ENCODE data around the gene KIAA1958.
"Not testable (repeated sequence)": the region's sequence is repeated elsewhere in the genome, so short reads cannot be mapped to it uniquely, and the experiment has no call there.

The KIAA1958 gene

DNA sequence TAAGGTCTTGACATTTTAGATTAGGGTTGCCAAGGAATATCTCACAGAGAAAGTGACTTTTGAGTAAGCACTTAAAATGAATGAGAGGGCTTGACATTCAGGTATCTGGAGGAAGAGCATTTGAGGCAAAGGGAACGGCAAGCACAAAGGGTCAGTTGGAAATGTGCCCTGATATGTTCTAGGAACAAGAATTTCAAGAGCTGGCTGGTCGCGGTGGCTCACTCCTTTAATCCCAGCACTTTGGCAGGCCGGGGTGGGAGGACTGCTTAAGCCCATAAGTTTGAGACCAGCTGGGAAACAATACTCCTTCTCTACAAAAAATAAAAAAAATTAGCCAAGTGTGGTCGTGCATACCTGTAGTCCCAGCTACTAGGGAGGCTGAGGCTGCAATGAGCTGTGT, 16.5 kb downstream of the KIAA1958 start:
- peaks cover 4% of the 10 kb centered on the region for H3K36me3 Mint-ChIP-seq
- no peaks in the 10 kb centered on the region for H3K4me1 Mint-ChIP-seq
- peaks cover 4% of the 10 kb centered on the region for H3K9me3 Mint-ChIP-seq
- H3K27ac Mint-ChIP-seq, result no peak overlapping the region
- H3K27me3 Mint-ChIP-seq, result no peaks in the 10 kb centered on the region
- H3K4me3 Mint-ChIP-seq, result no peak overlapping the region

DNA sequence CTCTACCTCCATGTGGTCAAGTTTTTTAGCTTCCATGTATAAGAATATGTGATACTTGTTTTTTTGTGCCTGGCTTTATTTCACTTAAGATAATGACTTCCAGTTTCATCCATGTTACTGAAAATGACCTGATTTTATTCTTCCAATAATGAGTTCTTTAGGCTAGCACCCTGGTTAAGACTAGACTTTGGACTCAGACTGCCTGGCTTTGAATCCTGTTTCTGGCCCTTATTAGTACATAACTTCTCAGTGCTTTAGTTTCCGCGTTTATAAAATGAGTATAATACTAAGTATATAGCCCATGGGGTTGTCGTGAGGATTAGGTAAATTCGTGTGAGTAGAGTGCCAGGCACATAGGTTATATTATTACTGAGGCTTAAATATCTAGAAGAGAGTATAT, 18.5 kb downstream of the KIAA1958 start:
- H3K27ac Mint-ChIP-seq, result no peak overlapping the region
- no peak overlapping the region for H3K4me3 Mint-ChIP-seq

GRCh38 chr9:112505607-112506006, 19.0 kb downstream of the KIAA1958 start:
- no peaks in the 10 kb centered on the region for H3K36me3 Mint-ChIP-seq
- no peaks in the 10 kb centered on the region for H3K9me3 Mint-ChIP-seq
- no peak overlapping the region for H3K4me3 Mint-ChIP-seq

More for the DNA sequence above, 18.5 kb downstream of the KIAA1958 start:
- H3K9me3 Mint-ChIP-seq, result no peaks in the 10 kb centered on the region
- no peaks in the 10 kb centered on the region for H3K27me3 Mint-ChIP-seq
- H3K4me1 Mint-ChIP-seq, result no peaks in the 10 kb centered on the region
- no peaks in the 10 kb centered on the region for H3K36me3 Mint-ChIP-seq

GRCh38 chr9:112506571-112506970, 19.9 kb downstream of the KIAA1958 start:
- H3K4me3 Mint-ChIP-seq, result no peak overlapping the region
- H3K9me3 Mint-ChIP-seq, result no peaks in the 10 kb centered on the region

More at GRCh38 chr9:112505607-112506006, 19.0 kb downstream of the KIAA1958 start:
- Mint-ChIP-seq H3K4me1 (no peaks in the 10 kb centered on the region), H3K27ac (no peak overlapping the region), H3K27me3 (no peaks in the 10 kb centered on the region)

DNA sequence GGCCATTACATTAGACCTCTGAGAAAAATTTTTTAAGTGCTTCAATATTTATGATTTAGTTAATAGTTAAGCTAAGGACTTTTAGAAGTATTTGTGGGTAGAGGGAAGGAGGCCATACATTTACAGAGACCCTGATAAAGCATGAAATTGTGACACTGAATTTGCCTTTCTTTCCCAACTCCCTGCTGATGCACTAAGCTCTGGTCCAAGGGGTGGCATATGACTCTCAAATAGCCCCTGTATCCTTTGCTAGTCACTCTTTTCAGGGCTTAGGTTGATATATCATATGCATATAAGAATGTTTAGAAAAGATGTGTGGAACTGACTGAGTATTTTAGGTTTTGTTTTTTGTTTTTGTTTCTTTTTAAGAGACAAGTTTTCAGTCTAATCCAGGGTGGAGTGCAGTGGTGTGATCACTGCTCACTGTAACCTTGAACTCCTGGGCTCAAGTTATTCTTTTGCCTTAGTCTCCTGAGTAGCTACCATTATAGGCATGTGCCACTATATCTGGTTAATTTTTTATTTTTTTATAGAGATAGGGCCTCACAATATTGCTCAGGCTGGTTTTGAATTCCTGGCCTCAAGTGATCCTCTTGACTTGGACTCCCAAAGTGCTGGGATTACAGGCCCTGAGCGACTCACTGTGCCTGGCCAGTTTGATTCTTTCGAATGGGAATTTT, 20.5 kb downstream of the KIAA1958 start:
- no peak overlapping the region for H3K4me3 Mint-ChIP-seq
- no peaks in the 10 kb centered on the region for H3K36me3 Mint-ChIP-seq
- no peak overlapping the region for H3K27ac Mint-ChIP-seq
- no peaks in the 10 kb centered on the region for H3K27me3 Mint-ChIP-seq
- H3K4me1 Mint-ChIP-seq, result no peaks in the 10 kb centered on the region
- H3K9me3 Mint-ChIP-seq, result no peaks in the 10 kb centered on the region

More at GRCh38 chr9:112506571-112506970, 19.9 kb downstream of the KIAA1958 start:
- H3K27me3 Mint-ChIP-seq, result no peaks in the 10 kb centered on the region
- no peak overlapping the region for H3K27ac Mint-ChIP-seq
- H3K36me3 Mint-ChIP-seq, result no peaks in the 10 kb centered on the region
- no peaks in the 10 kb centered on the region for H3K4me1 Mint-ChIP-seq

- Mint-ChIP-seq H3K4me3 (no peak overlapping the region), H3K4me1 (no peaks in the 10 kb centered on the region), H3K27me3 (no peaks in the 10 kb centered on the region), H3K36me3 (no peaks in the 10 kb centered on the region), H3K27ac (no peak overlapping the region), H3K9me3 (no peaks in the 10 kb centered on the region)
Observed at GRCh38 chr9:112508377-112508776, 21.8 kb downstream of the KIAA1958 start.

DNA sequence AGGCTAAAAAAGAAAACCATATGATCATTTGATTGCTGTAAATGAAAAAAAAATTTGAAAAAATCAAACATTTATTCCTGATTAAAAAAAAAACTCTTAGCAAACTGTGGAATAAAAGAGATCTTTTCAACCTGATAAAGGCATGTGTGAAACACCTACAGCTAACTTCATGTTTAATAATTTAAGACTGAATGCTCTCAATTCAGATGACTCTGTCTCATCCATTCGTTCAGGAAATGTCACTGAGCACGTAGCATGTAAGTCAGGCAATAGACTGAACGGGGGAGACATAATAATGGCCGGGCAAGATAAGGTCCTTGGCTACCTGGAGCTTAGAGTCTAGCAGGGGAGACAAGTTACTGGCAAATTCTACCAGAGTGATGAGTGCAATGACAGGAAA, 25.8 kb downstream of the KIAA1958 start:
- not testable (repeated sequence) for H3K4me3 Mint-ChIP-seq, H3K27me3 Mint-ChIP-seq, H3K36me3 Mint-ChIP-seq, H3K9me3 Mint-ChIP-seq, H3K27ac Mint-ChIP-seq, H3K4me1 Mint-ChIP-seq

GRCh38 chr9:112516769-112517168, 30.1 kb downstream of the KIAA1958 start:
- no peaks in the 10 kb centered on the region for H3K9me3 Mint-ChIP-seq
- H3K27ac Mint-ChIP-seq, result no peak overlapping the region
- no peak overlapping the region for H3K4me3 Mint-ChIP-seq
- peaks cover 1% of the 10 kb centered on the region for H3K36me3 Mint-ChIP-seq
- H3K4me1 Mint-ChIP-seq, result no peaks in the 10 kb centered on the region
- no peaks in the 10 kb centered on the region for H3K27me3 Mint-ChIP-seq

DNA sequence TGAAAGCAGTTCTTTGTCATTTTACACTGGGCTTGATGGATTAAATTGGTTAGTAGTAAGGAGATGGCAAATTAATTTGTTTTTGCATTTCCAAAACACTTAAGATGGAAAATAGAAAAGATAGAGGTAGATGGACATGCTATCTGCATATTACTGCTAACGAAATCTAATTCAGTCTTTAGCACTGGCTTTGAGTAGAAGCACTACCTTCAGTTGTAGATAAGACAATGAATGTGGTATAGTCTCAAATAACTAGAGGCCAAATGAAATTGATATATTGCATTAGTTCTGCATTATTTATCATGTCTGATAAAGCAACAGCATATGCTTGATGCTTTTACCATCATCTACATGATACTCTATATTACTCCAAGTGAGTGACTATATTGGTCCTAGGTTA, 33.4 kb downstream of the KIAA1958 start:
- Mint-ChIP-seq H3K9me3 (no peaks in the 10 kb centered on the region), H3K27ac (no peak overlapping the region), H3K4me3 (no peak overlapping the region), H3K27me3 (no peaks in the 10 kb centered on the region), H3K36me3 (peaks cover 1% of the 10 kb centered on the region), H3K4me1 (no peaks in the 10 kb centered on the region)

DNA sequence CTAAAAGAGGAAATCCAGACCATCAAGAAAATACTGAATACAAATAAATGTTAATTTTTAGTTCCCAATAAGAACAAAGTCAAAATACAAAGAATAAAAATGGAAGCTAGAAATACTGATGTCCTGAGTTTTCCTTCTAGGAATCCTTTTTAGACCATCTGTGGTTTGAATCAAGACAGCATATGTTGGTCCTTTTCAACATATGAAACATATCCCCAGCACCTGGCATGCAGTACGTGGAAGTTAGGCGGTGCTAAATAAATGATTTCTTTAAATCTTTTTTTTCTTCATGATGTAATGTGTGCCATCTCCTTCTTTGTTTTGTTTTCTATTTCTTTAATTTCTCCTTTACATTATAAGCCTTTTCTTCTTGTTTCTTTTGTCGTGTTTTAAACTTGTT, 34.0 kb downstream of the KIAA1958 start:
- no peaks in the 10 kb centered on the region for H3K4me1 Mint-ChIP-seq
- H3K9me3 Mint-ChIP-seq, result no peaks in the 10 kb centered on the region
- no peak overlapping the region for H3K4me3 Mint-ChIP-seq
- H3K27ac Mint-ChIP-seq, result no peak overlapping the region
- peaks cover 1% of the 10 kb centered on the region for H3K36me3 Mint-ChIP-seq
- no peaks in the 10 kb centered on the region for H3K27me3 Mint-ChIP-seq

DNA sequence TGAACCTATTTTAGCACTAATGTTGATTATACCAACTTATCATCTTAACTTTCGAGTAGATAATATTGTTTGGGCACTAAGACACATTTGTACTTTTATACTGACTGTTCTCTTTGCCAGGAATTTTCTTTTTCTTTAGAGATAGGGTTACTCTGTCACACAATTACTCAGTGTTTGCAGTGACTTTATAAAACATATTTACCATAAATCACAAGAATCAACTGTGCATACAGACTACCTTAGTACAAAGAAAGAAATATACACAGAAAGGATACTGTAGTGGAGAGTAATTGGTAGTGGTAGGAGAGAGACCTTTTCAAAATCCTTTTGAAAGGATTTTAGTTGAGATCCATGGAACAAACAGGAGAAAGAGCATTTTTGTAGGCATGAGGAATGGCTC, 40.3 kb downstream of the KIAA1958 start:
- no peaks in the 10 kb centered on the region for H3K9me3 Mint-ChIP-seq
- no peaks in the 10 kb centered on the region for H3K4me1 Mint-ChIP-seq
- H3K36me3 Mint-ChIP-seq, result peaks cover 6% of the 10 kb centered on the region
- H3K27ac Mint-ChIP-seq, result no peak overlapping the region
- no peaks in the 10 kb centered on the region for H3K27me3 Mint-ChIP-seq
- no peak overlapping the region for H3K4me3 Mint-ChIP-seq

- Mint-ChIP-seq H3K9me3 (no peaks in the 10 kb centered on the region), H3K27ac (no peak overlapping the region), H3K36me3 (peaks cover 6% of the 10 kb centered on the region), H3K27me3 (no peaks in the 10 kb centered on the region), H3K4me3 (no peak overlapping the region), H3K4me1 (no peaks in the 10 kb centered on the region)
Observed at GRCh38 chr9:112527959-112528358, 41.3 kb downstream of the KIAA1958 start.

DNA sequence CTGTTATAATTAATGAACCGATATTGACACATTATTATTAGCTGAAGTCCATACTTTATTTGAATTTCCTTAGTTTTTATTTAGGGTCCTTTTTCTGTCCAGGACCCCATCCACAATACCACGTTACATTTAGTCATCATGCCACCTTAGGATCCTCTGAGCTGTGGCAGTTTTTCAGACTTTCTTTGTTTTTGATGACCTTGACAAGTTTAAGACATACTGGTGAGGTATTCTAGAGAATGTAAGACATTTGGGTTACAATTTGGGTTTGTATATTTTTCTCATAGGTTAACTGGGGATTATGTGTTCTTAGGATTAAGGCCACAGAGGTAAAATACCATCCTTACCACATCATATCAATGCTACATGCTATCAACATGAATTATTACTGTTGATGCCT, 42.7 kb downstream of the KIAA1958 start:
- Mint-ChIP-seq H3K4me1 (peaks cover 3% of the 10 kb centered on the region), H3K27me3 (no peaks in the 10 kb centered on the region), H3K36me3 (peaks cover 6% of the 10 kb centered on the region), H3K27ac (no peak overlapping the region), H3K9me3 (no peaks in the 10 kb centered on the region), H3K4me3 (no peak overlapping the region)

GRCh38 chr9:112530751-112531205, 44.2 kb downstream of the KIAA1958 start:
- no peak overlapping the region for H3K27ac Mint-ChIP-seq
- H3K9me3 Mint-ChIP-seq, result no peaks in the 10 kb centered on the region
- peaks cover 8% of the 10 kb centered on the region for H3K36me3 Mint-ChIP-seq
- no peak overlapping the region for H3K4me3 Mint-ChIP-seq
- H3K4me1 Mint-ChIP-seq, result peaks cover 12% of the 10 kb centered on the region
- H3K27me3 Mint-ChIP-seq, result no peaks in the 10 kb centered on the region

- H3K27ac Mint-ChIP-seq, result no peak overlapping the region
- no peaks in the 10 kb centered on the region for H3K27me3 Mint-ChIP-seq
- no peak overlapping the region for H3K4me3 Mint-ChIP-seq
- peaks cover 14% of the 10 kb centered on the region for H3K4me1 Mint-ChIP-seq
- peaks cover 8% of the 10 kb centered on the region for H3K36me3 Mint-ChIP-seq
- no peaks in the 10 kb centered on the region for H3K9me3 Mint-ChIP-seq
Observed at GRCh38 chr9:112531666-112532282, 45.1 kb downstream of the KIAA1958 start.

DNA sequence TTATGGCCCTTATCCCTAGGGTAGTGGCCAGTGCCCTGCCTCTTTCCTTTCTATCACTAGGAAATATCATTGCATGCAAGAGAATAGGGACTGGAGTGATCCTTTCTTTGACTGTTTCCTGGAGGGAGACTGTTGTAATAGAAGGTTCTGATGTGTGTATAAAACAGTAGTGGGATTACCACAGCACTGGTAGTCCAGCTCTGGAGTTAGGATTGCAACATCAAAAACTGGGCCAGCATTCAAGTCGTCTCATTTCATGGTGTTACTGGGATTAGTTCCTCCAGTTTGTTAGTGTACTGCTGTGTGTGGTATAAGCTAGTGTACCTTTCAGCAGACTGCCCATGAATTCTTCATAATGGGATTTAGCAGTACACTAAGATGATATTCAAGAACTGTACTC, 45.8 kb downstream of the KIAA1958 start:
- H3K36me3 Mint-ChIP-seq, result peaks cover 5% of the 10 kb centered on the region
- H3K9me3 Mint-ChIP-seq, result no peaks in the 10 kb centered on the region
- H3K27me3 Mint-ChIP-seq, result no peaks in the 10 kb centered on the region
- H3K27ac Mint-ChIP-seq, result no peak overlapping the region
- no peak overlapping the region for H3K4me3 Mint-ChIP-seq
- H3K4me1 Mint-ChIP-seq, result peaks cover 14% of the 10 kb centered on the region
